Erythroblast (primary cell): ENCODE results near the gene JARID2.

Experiments used
- DNase-seq, 2 experiments: peaks; one replicate each; lab custom pipeline; 2025; lab: John Stamatoyannopoulos, UW
- GATA1 ChIP-seq: IDR thresholded peaks from 2 replicates; pipeline ENCODE4 v1.6.1; 2011; ENCODE audit warnings: low read depth, mild to moderate bottlenecking, control low read depth, low read length, moderate library complexity
- POLR2A ChIP-seq: IDR thresholded peaks from 2 replicates; pipeline ENCODE4 v1.6.1; 2011; ENCODE audit warnings: mild to moderate bottlenecking, low read length

JARID2 gene

GRCh38 chr6:15517600-15517999, 271.7 kb downstream of the JARID2 start:
- TF ChIP-seq POLR2A (no peak), GATA1 (no peak)
- DNase-seq, result no peak

- TF ChIP-seq POLR2A, result no peak
- TF ChIP-seq GATA1, result no peak
- DNase-seq, result no peak
Observed at GRCh38 chr6:15518057-15518456, 272.2 kb downstream of the JARID2 start.

GRCh38 chr6:15518878-15519277, 273.0 kb downstream of the JARID2 start:
- DNase-seq, result no peak
- TF ChIP-seq POLR2A, result no peak
- no peak for TF ChIP-seq GATA1

- DNase-seq, result no peak
- TF ChIP-seq POLR2A, result no peak
- no peak for TF ChIP-seq GATA1
Observed at GRCh38 chr6:15519681-15520080, 273.8 kb downstream of the JARID2 start.

GRCh38 chr6:15520626-15521203, 274.8 kb downstream of the JARID2 start:
- DNase-seq, result no peak
- no peak for TF ChIP-seq POLR2A
- no peak for TF ChIP-seq GATA1

- no peak for DNase-seq
- TF ChIP-seq POLR2A (no peak), GATA1 (no peak)
Observed at GRCh38 chr6:15521582-15521981, 275.7 kb downstream of the JARID2 start.

- no peak for DNase-seq
- no peak for TF ChIP-seq GATA1
- TF ChIP-seq POLR2A, result no peak
Observed at GRCh38 chr6:15522026-15522425, 276.2 kb downstream of the JARID2 start.

- no peak for DNase-seq
- TF ChIP-seq GATA1, result no peak
- TF ChIP-seq POLR2A, result no peak
Observed at GRCh38 chr6:15522427-15522826, 276.6 kb downstream of the JARID2 start.

GRCh38 chr6:15522856-15523529, 277.1 kb downstream of the JARID2 start:
- DNase-seq, result peak; percentile 28 to 44
- TF ChIP-seq POLR2A (no peak), GATA1 (no peak)

- TF ChIP-seq GATA1 (no peak), POLR2A (no peak)
- DNase-seq, result no peak
Observed at GRCh38 chr6:15523679-15524630, 278.1 kb downstream of the JARID2 start.

GRCh38 chr6:15524861-15525401, 279.1 kb downstream of the JARID2 start:
- DNase-seq, result no peak
- TF ChIP-seq POLR2A (no peak), GATA1 (no peak)

GRCh38 chr6:15526212-15526701, 280.4 kb downstream of the JARID2 start:
- TF ChIP-seq POLR2A, result no peak
- no peak for DNase-seq

GRCh38 chr6:15527838-15528617, 282.2 kb downstream of the JARID2 start:
- DNase-seq, result no peak
- no peak for TF ChIP-seq GATA1
- no peak for TF ChIP-seq POLR2A

- TF ChIP-seq POLR2A (no peak), GATA1 (no peak)
- DNase-seq, result no peak
Observed at GRCh38 chr6:15528870-15529269, 283.0 kb downstream of the JARID2 start.
